SK-N-SH (cell line): ENCODE results near the gene CEACAM3. TPM values are rescaled to one million over a fixed set of nuclear protein-coding genes. Genes with fewer than 3 reads are reported as not detected.

Experiments used
- CTCF ChIA-PET: fragments of 300-600, 350-600 bp; formaldehyde crosslinking; extraction: SDS; loops from one replicate; lab custom pipeline; 2021; lab: Yijun Ruan, JAX
- POLR2A ChIA-PET: fragments of 350-600 bp; sonication (Branson Sonifier 250); formaldehyde crosslinking; extraction: SDS; loops from one replicate; lab custom pipeline; 2020; ENCODE audit warnings: antibody characterized with exemption, inconsistent platforms; lab: Yijun Ruan, JAX
- DNase-seq: peaks from one replicate; pipeline ENCODE4 v3.0.0; 2012
- H2AFZ ChIP-seq: fragments of 200-600 bp; sonication (generic); 2 replicates; pipeline ENCODE4 v1.8.1; 2016; ENCODE audit warnings: antibody characterized with exemption, mild to moderate bottlenecking, low read depth
- H3F3A ChIP-seq: fragments of 200-600 bp; sonication (generic); replicated peaks from 2 replicates; pipeline ENCODE3; 2016; ENCODE audit warnings: antibody characterized with exemption, mild to moderate bottlenecking; ENCODE audit not compliant: insufficient read depth
- H3K27ac ChIP-seq, 2 experiments: fragments of 200-500 bp in 1 of 2; fragments of 200-600 bp in 1 of 2; sonication (Bioruptor generic) in 1 of 2; sonication (generic), shearing (Covaris generic) in 1 of 2; 2 replicates each; pipeline versions ENCODE4 v1.5.1 to v1.6.1; 2014 to 2016; ENCODE audit warnings: low read depth in 2 of 2, inconsistent platforms in 1 of 2, low read length in 1 of 2, mild to moderate bottlenecking in 1 of 2, mixed read lengths in 1 of 2
- H3K27me3 ChIP-seq: fragments of 200-600 bp; sonication (generic), shearing (Covaris generic); 2 replicates; pipeline ENCODE4 v1.6.1; 2016; ENCODE audit warnings: mixed run types; ENCODE audit not compliant: insufficient read depth
- H3K36me3 ChIP-seq, 2 experiments: fragments of 200-500 bp in 1 of 2; fragments of 200-600 bp in 1 of 2; sonication (Bioruptor generic) in 1 of 2; sonication (generic) in 1 of 2; replicated peaks in 1 of 2; 2 replicates each; pipeline versions ENCODE3 to v1.5.1; 2014 to 2016; ENCODE audit warnings: low read length in 1 of 2, mild to moderate bottlenecking in 1 of 2; ENCODE audit not compliant: insufficient read depth in 2 of 2, control insufficient read depth in 1 of 2
- H3K4me1 ChIP-seq, 2 experiments: fragments of 200-500 bp in 1 of 2; fragments of 200-600 bp in 1 of 2; sonication (Bioruptor generic) in 1 of 2; sonication (generic), shearing (Covaris generic) in 1 of 2; 2 replicates each; pipeline versions ENCODE4 v1.5.1 to v1.6.1; 2014 to 2016; ENCODE audit warnings: low read depth in 1 of 2, low read length in 1 of 2, mixed run types in 1 of 2; ENCODE audit not compliant: insufficient read depth in 2 of 2, control insufficient read depth in 1 of 2
- H3K4me2 ChIP-seq: fragments of 200-600 bp; sonication (generic), shearing (Covaris generic); 2 replicates; pipeline ENCODE4 v1.6.1; 2017; ENCODE audit warnings: mixed run types
- H3K4me3 ChIP-seq, 2 experiments: fragments of 200-500 bp in 1 of 2; fragments of 200-600 bp in 1 of 2; sonication (Bioruptor generic) in 1 of 2; sonication (generic), shearing (Covaris generic) in 1 of 2; 2 replicates each; pipeline versions ENCODE4 v1.5.1 to v1.8.1; 2014 to 2016; ENCODE audit warnings: low read depth in 2 of 2, inconsistent platforms in 1 of 2, low read length in 1 of 2, mild to moderate bottlenecking in 1 of 2, mixed read lengths in 1 of 2, moderate library complexity in 1 of 2
- H3K79me2 ChIP-seq: fragments of 200-600 bp; sonication (generic); 2 replicates; pipeline ENCODE4 v1.8.1; 2017; ENCODE audit warnings: mild to moderate bottlenecking; ENCODE audit not compliant: insufficient read depth
- H3K9ac ChIP-seq: fragments of 200-600 bp; sonication (generic); 2 replicates; pipeline ENCODE4 v1.6.1; 2017; ENCODE audit warnings: mixed run types
- H3K9me2 ChIP-seq: fragments of 200-600 bp; sonication (generic); 2 replicates; pipeline ENCODE4 v1.6.1; 2017; ENCODE audit warnings: mixed run types
- H3K9me3 ChIP-seq: fragments of 200-600 bp; sonication (generic); 2 replicates; pipeline ENCODE4 v1.6.1; 2017; ENCODE audit warnings: mixed run types, mild to moderate bottlenecking, moderate library complexity
- H4K20me1 ChIP-seq: fragments of 200-600 bp; sonication (generic); 2 replicates; pipeline ENCODE4 v1.6.1; 2017; ENCODE audit warnings: mild to moderate bottlenecking, mixed run types; ENCODE audit not compliant: insufficient read depth
- CHD2 ChIP-seq: fragments of 150-350 bp; IDR thresholded peaks from 2 replicates; pipeline ENCODE4 v1.6.1; 2018; ENCODE audit warnings: low read length; ENCODE audit not compliant: partially characterized antibody
- EZH2phosphoT487 ChIP-seq: fragments of 200-600 bp; sonication (generic); IDR thresholded peaks from 2 replicates; pipeline ENCODE4 v1.6.1; 2017; ENCODE audit warnings: low read depth, mixed run types, mild to moderate bottlenecking, antibody characterized with exemption, moderate library complexity, borderline replicate concordance
- FOXM1 ChIP-seq: IDR thresholded peaks from 2 replicates; pipeline ENCODE4 v1.4.0; 2012; ENCODE audit warnings: low read depth, mild to moderate bottlenecking
- GABPA ChIP-seq: IDR thresholded peaks from 2 replicates; pipeline ENCODE4 v1.4.0; 2012; ENCODE audit warnings: low read depth, mild to moderate bottlenecking
- NFIC ChIP-seq: IDR thresholded peaks from 2 replicates; pipeline ENCODE4 v1.4.0; 2012; ENCODE audit warnings: borderline replicate concordance
- PBX3 ChIP-seq: IDR thresholded peaks from 2 replicates; pipeline ENCODE4; 2012
- REST ChIP-seq: IDR thresholded peaks from 2 replicates; pipeline ENCODE4 v1.6.1; 2012; ENCODE audit warnings: mild to moderate bottlenecking, low read depth, low read length, moderate library complexity
- USF1 ChIP-seq: IDR thresholded peaks from 2 replicates; pipeline ENCODE4 v1.4.0; 2012; ENCODE audit warnings: low read depth, borderline replicate concordance
- USF2 ChIP-seq: fragments of 150-350 bp; IDR thresholded peaks from 2 replicates; pipeline ENCODE4 v1.6.1; 2017; ENCODE audit warnings: antibody characterized with exemption, low read length, low read depth, borderline replicate concordance
- WGBS: methylation state at CpG from one replicate; pipeline ENCODE4 v1.1.6; 2017; ENCODE audit warnings: low lambda C conversion rate; 5-methylcytosine and 5-hydroxymethylcytosine counted together
- polyA plus RNA-seq, 3 experiments: library from polyadenylated mRNA; depleted of rRNA; stranded (reverse); fragments of >200 nt; gene quantifications; 2 replicates each; pipeline ENCODE4 v1.2.3, GENCODE V29; 2012

The CEACAM3 gene
- polyA plus RNA-seq, 1 of the 3 experiments (the other 2 are of a cell fraction) = not detected

GRCh38 chr19:41837981-41838708 is 41.8 kb downstream of the CEACAM3 start:
- no peaks in the 10 kb centered on the region for H3K79me2 ChIP-seq
- H3F3A ChIP-seq = no peaks in the 10 kb centered on the region
- DNase-seq = no peak
- H3K9me3 ChIP-seq = no peaks in the 10 kb centered on the region
- no peak overlapping the region for H2AFZ ChIP-seq
- TF ChIP-seq EZH2phosphoT487 (no peak), CHD2 (no peak), FOXM1 (no peak), USF2 (no peak), NFIC (no peak), PBX3 (no peak), GABPA (no peak), USF1 (no peak), REST (no peak)
- no peak overlapping the region for H3K27ac ChIP-seq
- H3K4me1 ChIP-seq = no peaks in the 10 kb centered on the region
- no peaks in the 10 kb centered on the region for H4K20me1 ChIP-seq
- no peak overlapping the region for H3K4me3 ChIP-seq
- no peaks in the 10 kb centered on the region for H3K36me3 ChIP-seq
- no peak overlapping the region for H3K9ac ChIP-seq
- no peak overlapping the region for H3K4me2 ChIP-seq
- peaks cover 41% of the 10 kb centered on the region for H3K27me3 ChIP-seq
- ChIA-PET POLR2A (no interaction called here), CTCF (interaction anchor here (0.9 to 4.8 kb wide), 4 partner anchors 13 to 45 kb away, joined by 6 to 48 read pairs (median 21); partner anchors contain the start of gene RPS19)
- no peaks in the 10 kb centered on the region for H3K9me2 ChIP-seq
- 9% methylated on average over 13 of the region's 13 CpGs for WGBS
